ENCODE measurements around the gene ACBD6.

The ACBD6 gene

GRCh38 chr1:180241716-180242544 lies 260.4 kb downstream of the ACBD6 start:
- DNase-seq (ENCODE audit: low read depth): no peak

GRCh38 chr1:180239145-180240096 lies 263.0 kb downstream of the ACBD6 start:
- no peak for DNase-seq (ENCODE audit: low read depth)

GRCh38 chr1:180238675-180239074 lies 263.7 kb downstream of the ACBD6 start:
- no peak for DNase-seq (ENCODE audit: low read depth)
